H1 (cell line): ENCODE measurements around the gene CSNK1G2. TPM values are rescaled to one million over a fixed set of nuclear protein-coding genes. Genes with fewer than 3 reads are reported as not detected.

Experiments used
- CTCF ChIA-PET: fragments of 300-600 bp; sonication (Branson Sonifier 250); formaldehyde crosslinking; loops from one replicate; lab custom pipeline; 2021; ENCODE audit not compliant: partially characterized antibody; lab: Charles Lee
- POLR2A ChIA-PET: fragments of 300-600 bp; sonication (Branson Sonifier 250); formaldehyde crosslinking; loops from one replicate; lab custom pipeline; 2021; ENCODE audit warnings: inconsistent platforms; ENCODE audit not compliant: partially characterized antibody; lab: Charles Lee
- DNase-seq, 2 experiments: peaks; one replicate each; pipeline versions ENCODE4 v3.0.0 to v3.0.0-alpha.2; 2010 to 2022; ENCODE audit warnings: low spot score in 2 of 2, low read depth in 1 of 2, mixed read lengths in 1 of 2
- FAIRE-seq: peaks from 2 replicates; lab custom pipeline; 2011; peaks lifted over from hg19 to GRCh38; lab: Jason Lieb, UNC
- H2AFZ ChIP-seq: 2 replicates; pipeline ENCODE4 v1.8.1; 2012; ENCODE audit warnings: low read length, inconsistent platforms
- H2AK5ac ChIP-seq: 2 replicates; pipeline ENCODE4 v1.6.1; 2013; ENCODE audit warnings: low read depth, low read length
- H2BK120ac ChIP-seq: replicated peaks from 2 replicates; pipeline ENCODE3; 2013; ENCODE audit warnings: low read depth, low read length, inconsistent platforms
- H2BK12ac ChIP-seq: 2 replicates; pipeline ENCODE4 v1.6.1; 2013; ENCODE audit warnings: low read depth, low read length
- H2BK15ac ChIP-seq: 2 replicates; pipeline ENCODE4 v1.6.1; 2013; ENCODE audit warnings: low read length
- H2BK20ac ChIP-seq: 2 replicates; pipeline ENCODE4 v1.6.1; 2013; ENCODE audit warnings: low read length
- H2BK5ac ChIP-seq: 2 replicates; pipeline ENCODE4 v1.6.1; 2013; ENCODE audit warnings: low read depth, low read length
- H3K14ac ChIP-seq: 2 replicates; pipeline ENCODE4 v1.6.1; 2013; ENCODE audit warnings: inconsistent platforms; ENCODE audit not compliant: insufficient read length
- H3K18ac ChIP-seq: 2 replicates; pipeline ENCODE4 v1.6.1; 2013; ENCODE audit warnings: low read length; ENCODE audit errors: extremely low read depth
- H3K23ac ChIP-seq: 2 replicates; pipeline ENCODE4 v1.6.1; 2013; ENCODE audit warnings: inconsistent platforms; ENCODE audit not compliant: insufficient read length
- H3K23me2 ChIP-seq: 2 replicates; pipeline ENCODE4 v1.6.1; 2013; ENCODE audit warnings: low read depth, low read length
- H3K27ac ChIP-seq: 2 replicates; pipeline ENCODE4 v1.6.1; 2011; ENCODE audit warnings: low read depth, low read length, inconsistent platforms
- H3K27me3 ChIP-seq, 4 experiments: replicated peaks in 1 of 4; 1 replicate in 1 of 4; 2 replicates in 3 of 4; pipeline versions ENCODE4 v1.6.1 to v1.8.1; 2011 to 2013; ENCODE audit warnings: low read length in 3 of 4, mild to moderate bottlenecking in 3 of 4, inconsistent platforms in 2 of 4, mixed read lengths in 2 of 4, moderate library complexity in 1 of 4; ENCODE audit not compliant: control insufficient read depth in 3 of 4, insufficient read depth in 3 of 4; ENCODE audit errors: extremely low read depth in 1 of 4
- H3K36me3 ChIP-seq, 4 experiments: 2 replicates each; pipeline versions ENCODE4 v1.6.1 to v1.8.1; 2011 to 2013; ENCODE audit warnings: mild to moderate bottlenecking in 4 of 4, low read length in 3 of 4, moderate library complexity in 2 of 4, control low read depth in 1 of 4, inconsistent platforms in 1 of 4; ENCODE audit not compliant: insufficient read depth in 4 of 4, control insufficient read depth in 2 of 4
- H3K4ac ChIP-seq: replicated peaks from 2 replicates; pipeline ENCODE3; 2013; ENCODE audit warnings: low read length, low read depth, mixed read lengths, inconsistent platforms; ENCODE audit not compliant: insufficient read length
- H3K4me1 ChIP-seq, 4 experiments: replicated peaks in 1 of 4; 1 replicate in 1 of 4; 2 replicates in 3 of 4; pipeline versions ENCODE4 v1.6.1 to v1.8.1; 2011 to 2013; ENCODE audit warnings: low read length in 3 of 4, inconsistent platforms in 2 of 4, mixed read lengths in 1 of 4; ENCODE audit not compliant: insufficient read depth in 4 of 4, control insufficient read depth in 3 of 4
- H3K4me2 ChIP-seq, 2 experiments: 2 replicates each; pipeline versions ENCODE4 v1.6.1 to v1.8.1; 2011 to 2013; ENCODE audit warnings: low read depth in 2 of 2, low read length in 2 of 2, control low read depth in 1 of 2, inconsistent platforms in 1 of 2, mild to moderate bottlenecking in 1 of 2; ENCODE audit not compliant: insufficient read depth in 1 of 2
- H3K4me3 ChIP-seq, 4 experiments: fragments of 200-600, 300-600 bp in 1 of 4; sonication (generic), shearing (Covaris generic), sonication (Bioruptor Twin) in 1 of 4; 2 replicates each; pipeline versions ENCODE4 v1.5.1 to v1.8.1; 2011 to 2016; ENCODE audit warnings: low read length in 4 of 4, low read depth in 3 of 4, control low read depth in 2 of 4, inconsistent platforms in 2 of 4, mild to moderate bottlenecking in 2 of 4, mixed read lengths in 1 of 4, moderate library complexity in 1 of 4; ENCODE audit not compliant: insufficient read depth in 2 of 4; ENCODE audit errors: extremely low read depth in 1 of 4
- H3K56ac ChIP-seq: replicated peaks from 2 replicates; pipeline ENCODE3; 2013; ENCODE audit warnings: low read depth, mild to moderate bottlenecking, mixed read lengths, low read length, inconsistent platforms; ENCODE audit not compliant: insufficient read length
- H3K79me1 ChIP-seq: 2 replicates; pipeline ENCODE4 v1.6.1; 2013; ENCODE audit warnings: low read depth, low read length, control low read depth
- H3K79me2 ChIP-seq, 2 experiments: 2 replicates each; pipeline versions ENCODE4 v1.6.1 to v1.8.1; 2012 to 2013; ENCODE audit warnings: low read length in 2 of 2, mild to moderate bottlenecking in 2 of 2, inconsistent platforms in 1 of 2; ENCODE audit not compliant: insufficient read depth in 2 of 2, control insufficient read depth in 1 of 2
- H3K9ac ChIP-seq, 4 experiments: replicated peaks in 1 of 4; 1 replicate in 1 of 4; 2 replicates in 3 of 4; pipeline versions ENCODE4 v1.6.1 to v1.8.1; 2011 to 2013; ENCODE audit warnings: low read depth in 3 of 4, low read length in 3 of 4, control low read depth in 2 of 4, mild to moderate bottlenecking in 2 of 4, moderate library complexity in 2 of 4, inconsistent platforms in 1 of 4; ENCODE audit errors: extremely low read depth in 1 of 4
- H3K9me3 ChIP-seq, 2 experiments: 2 replicates each; pipeline versions ENCODE4 v1.6.1 to v1.8.1; 2012 to 2013; ENCODE audit warnings: mild to moderate bottlenecking in 2 of 2, moderate library complexity in 2 of 2, control low read depth in 1 of 2, inconsistent platforms in 1 of 2, low read depth in 1 of 2, low read length in 1 of 2, mixed read lengths in 1 of 2; ENCODE audit not compliant: insufficient read depth in 2 of 2
- H4K20me1 ChIP-seq, 2 experiments: replicated peaks in 1 of 2; 2 replicates each; pipeline versions ENCODE3 to v1.8.1; 2011 to 2013; ENCODE audit warnings: inconsistent platforms in 2 of 2, low read length in 2 of 2, mild to moderate bottlenecking in 1 of 2; ENCODE audit not compliant: insufficient read depth in 2 of 2, control insufficient read depth in 1 of 2
- H4K5ac ChIP-seq: 2 replicates; pipeline ENCODE4 v1.6.1; 2013; ENCODE audit warnings: low read length, low read depth, mixed read lengths, inconsistent platforms; ENCODE audit not compliant: insufficient read length
- H4K8ac ChIP-seq: 2 replicates; pipeline ENCODE4 v1.8.0; 2013; ENCODE audit warnings: mild to moderate bottlenecking, moderate library complexity, low read length, inconsistent platforms; ENCODE audit not compliant: insufficient read depth; ENCODE audit errors: extremely low read depth
- H4K91ac ChIP-seq: replicated peaks from 2 replicates; pipeline ENCODE3; 2013; ENCODE audit warnings: low read length, mixed read lengths, inconsistent platforms; ENCODE audit not compliant: insufficient read length
- BACH1 ChIP-seq: IDR thresholded peaks from 2 replicates; pipeline ENCODE4 v1.6.1; 2012; ENCODE audit warnings: low read length, improper control_type of control experiment
- BRCA1 ChIP-seq: IDR thresholded peaks from 2 replicates; pipeline ENCODE4 v1.6.1; 2012; ENCODE audit warnings: low read depth, low read length, improper control_type of control experiment
- CREB1 ChIP-seq: IDR thresholded peaks from 2 replicates; pipeline ENCODE4 v1.6.1; 2012; ENCODE audit warnings: inconsistent platforms
- EZH2 ChIP-seq: fragments of 200-600 bp; sonication (generic); IDR thresholded peaks from 2 replicates; pipeline ENCODE4 v1.7.1; 2012; ENCODE audit warnings: low read depth, mild to moderate bottlenecking, moderate library complexity, low read length, inconsistent platforms; ENCODE audit not compliant: severe bottlenecking
- SP4 ChIP-seq: IDR thresholded peaks from 2 replicates; pipeline ENCODE4 v1.6.1; 2012; ENCODE audit warnings: low read length, inconsistent platforms
- WGBS, 2 experiments: shearing (Covaris generic) in 1 of 2; methylation state at CpG; one replicate each; pipeline versions ENCODE4 v1.1.6 to v1.1.7; 2013 to 2015; ENCODE audit warnings: low lambda C conversion rate in 2 of 2, mixed read lengths in 2 of 2, inconsistent platforms in 1 of 2, low coverage in 1 of 2, missing lambda C conversion rate in 1 of 2; ENCODE audit not compliant: insufficient replicate concordance in 2 of 2, insufficient coverage in 1 of 2, insufficient read length in 1 of 2; ENCODE audit errors: extremely low coverage in 1 of 2, missing lambda C conversion rate in 1 of 2; 5-methylcytosine and 5-hydroxymethylcytosine counted together
- polyA plus RNA-seq, 7 experiments: library from polyadenylated mRNA; depleted of rRNA in 3 of 7; stranded (reverse) in 5 of 7; unstranded in 2 of 7; fragments of >200 nt in 5 of 7; fragments of 200-250 nt in 2 of 7; gene quantifications; 1 replicate in 5 of 7; 2 replicates in 1 of 7; 4 replicates in 1 of 7; pipeline versions ENCODE4 v1.2.1 to v1.2.3, GENCODE V29; 2011 to 2013; ENCODE audit warnings: missing spikeins in 2 of 7, mixed read lengths in 2 of 7
- total RNA-seq: library from RNA; stranded (reverse); fragmentation: NEBNext Ultra II Directional; extraction: Animal tissue kit (Norgen Biotek cat#: 25700); gene quantifications from 2 replicates; pipeline ENCODE4 v1.2.1, GENCODE V29; 2021
- TF ChIP-seq, protein P1 (sequence below), 3 experiments: IDR thresholded peaks; 1 replicate in 2 of 3; 2 replicates in 1 of 3; pipeline versions ENCODE4 v1.5.1 to v1.6.1; 2011; ENCODE audit warnings: low read length in 3 of 3, mild to moderate bottlenecking in 3 of 3, inconsistent platforms in 2 of 3, low read depth in 1 of 3, moderate library complexity in 1 of 3; ENCODE audit not compliant: insufficient read depth in 1 of 3; ENCODE audit errors: control extremely low read depth in 1 of 3
- TF ChIP-seq, protein P2 (sequence below): IDR thresholded peaks from 2 replicates; pipeline ENCODE4 v1.6.1; 2012; ENCODE audit warnings: low read length, inconsistent platforms

The CSNK1G2 gene
- total and polyA plus RNA-seq, 2 of the 8 experiments (the other 6 are each of a cell fraction or from before 2014, with no cell fraction given) = 99.5 to 130 TPM

- H3K4me2 ChIP-seq = peak overlapping the region; percentile 50 to 75
- no peak overlapping the region for H2BK12ac ChIP-seq
- H4K20me1 ChIP-seq = no peaks in the 10 kb centered on the region
- ChIA-PET POLR2A (interaction anchor here (0.9 to 2.7 kb wide), 5 partner anchors 9 to 43 kb away, joined by 3 to 13 read pairs (median 4); no protein-coding TSS in a partner anchor), CTCF (interaction anchor here (0.6 to 4.7 kb wide), 45 partner anchors 8 to 386 kb away, joined by 3 to 40 read pairs (median 5); partner anchors contain the start of genes ADAT3 and SCAMP4)
- no peak overlapping the region for H3K9ac ChIP-seq
- no peak overlapping the region for H2BK20ac ChIP-seq
- no peak overlapping the region for H2BK5ac ChIP-seq
- no peaks in the 10 kb centered on the region; a peak in 1 of 7 replicates for H3K27me3 ChIP-seq
- no peak overlapping the region for H4K8ac ChIP-seq
- FAIRE-seq (no peak), DNase-seq (peak in 1 of 2 experiments; percentile 95)
- no peak overlapping the region for H2BK15ac ChIP-seq
- no peaks in the 10 kb centered on the region for H3K79me1 ChIP-seq
- no peak overlapping the region for H3K18ac ChIP-seq
- H3K23ac ChIP-seq = no peak overlapping the region
- peaks cover 0 to 8% (median 4%) of the 10 kb centered on the region in 4 experiments; a peak in 4 of 7 replicates for H3K4me1 ChIP-seq
- H2AFZ ChIP-seq = no peak overlapping the region
- H3K4ac ChIP-seq = no peak overlapping the region
- no peak overlapping the region for H2AK5ac ChIP-seq
- H3K79me2 ChIP-seq = no peaks in the 10 kb centered on the region
- H3K4me3 ChIP-seq = peak overlapping the region in 3 of 4 experiments; percentile 20 to 52 (median 36); a peak in 5 of 8 replicates
- no peak overlapping the region for H4K5ac ChIP-seq
- H3K36me3 ChIP-seq = peaks cover 0 to 6% (median 1%) of the 10 kb centered on the region in 4 experiments; a peak in 4 of 8 replicates
- no peak overlapping the region for H4K91ac ChIP-seq
- H2BK120ac ChIP-seq = no peak overlapping the region
- no peak overlapping the region for H3K56ac ChIP-seq
- WGBS, 2 experiments = 28% methylated on average over 41 of the region's 42 CpGs; no CpG with 5 or more reads in 1 of the 2 experiments
- H3K23me2 ChIP-seq = peaks cover 4% of the 10 kb centered on the region; the same call in 1 of the 2 replicates
- peaks cover 3 to 9% of the 10 kb centered on the region in 2 experiments; a peak in 2 of 4 replicates for H3K9me3 ChIP-seq
- no peak overlapping the region for H3K27ac ChIP-seq
- no peak overlapping the region for H3K14ac ChIP-seq
- TF ChIP-seq SP4 (0 out of 2 replicates have a peak, but pooled peaks have one; percentile 63), BACH1 (no peak), BRCA1 (no peak), CREB1 (0 out of 2 replicates have a peak, but pooled peaks have one; percentile 12), EZH2 (no peak)
- TF ChIP-seq, protein P1, sequence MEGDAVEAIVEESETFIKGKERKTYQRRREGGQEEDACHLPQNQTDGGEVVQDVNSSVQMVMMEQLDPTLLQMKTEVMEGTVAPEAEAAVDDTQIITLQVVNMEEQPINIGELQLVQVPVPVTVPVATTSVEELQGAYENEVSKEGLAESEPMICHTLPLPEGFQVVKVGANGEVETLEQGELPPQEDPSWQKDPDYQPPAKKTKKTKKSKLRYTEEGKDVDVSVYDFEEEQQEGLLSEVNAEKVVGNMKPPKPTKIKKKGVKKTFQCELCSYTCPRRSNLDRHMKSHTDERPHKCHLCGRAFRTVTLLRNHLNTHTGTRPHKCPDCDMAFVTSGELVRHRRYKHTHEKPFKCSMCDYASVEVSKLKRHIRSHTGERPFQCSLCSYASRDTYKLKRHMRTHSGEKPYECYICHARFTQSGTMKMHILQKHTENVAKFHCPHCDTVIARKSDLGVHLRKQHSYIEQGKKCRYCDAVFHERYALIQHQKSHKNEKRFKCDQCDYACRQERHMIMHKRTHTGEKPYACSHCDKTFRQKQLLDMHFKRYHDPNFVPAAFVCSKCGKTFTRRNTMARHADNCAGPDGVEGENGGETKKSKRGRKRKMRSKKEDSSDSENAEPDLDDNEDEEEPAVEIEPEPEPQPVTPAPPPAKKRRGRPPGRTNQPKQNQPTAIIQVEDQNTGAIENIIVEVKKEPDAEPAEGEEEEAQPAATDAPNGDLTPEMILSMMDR (IDR thresholded peaks at IDR 0.05; ENCODE audit: control extremely low read depth in 1 of 3, insufficient read depth in 1 of 3, low read depth in 1 of 3, low read length in 3 of 3) = peak; percentile 83 to 89 (median 89)
- TF ChIP-seq, protein P2, sequence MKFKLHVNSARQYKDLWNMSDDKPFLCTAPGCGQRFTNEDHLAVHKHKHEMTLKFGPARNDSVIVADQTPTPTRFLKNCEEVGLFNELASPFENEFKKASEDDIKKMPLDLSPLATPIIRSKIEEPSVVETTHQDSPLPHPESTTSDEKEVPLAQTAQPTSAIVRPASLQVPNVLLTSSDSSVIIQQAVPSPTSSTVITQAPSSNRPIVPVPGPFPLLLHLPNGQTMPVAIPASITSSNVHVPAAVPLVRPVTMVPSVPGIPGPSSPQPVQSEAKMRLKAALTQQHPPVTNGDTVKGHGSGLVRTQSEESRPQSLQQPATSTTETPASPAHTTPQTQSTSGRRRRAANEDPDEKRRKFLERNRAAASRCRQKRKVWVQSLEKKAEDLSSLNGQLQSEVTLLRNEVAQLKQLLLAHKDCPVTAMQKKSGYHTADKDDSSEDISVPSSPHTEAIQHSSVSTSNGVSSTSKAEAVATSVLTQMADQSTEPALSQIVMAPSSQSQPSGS = no peak
Observed at GRCh38 chr19:1929021-1929742, 11.8 kb upstream of the CSNK1G2 start.
